Stomach (tissue), 4 donors: ENCODE data around the gene FAM171A1.

Experiments
- EP300 ChIP-seq: sonication (generic); formaldehyde crosslinking; IDR thresholded peaks from one replicate; pipeline ENCODE4 v1.6.1; 2017; ENCODE audit warnings: antibody characterized with exemption
- TF ChIP-seq, protein P1 (sequence below), 7 experiments: fragments of 450-650 bp in 4 of 7; fragments of 200-600 bp in 3 of 7; sonication (generic) in 3 of 7; IDR thresholded peaks; one replicate each; pipeline ENCODE4 v1.5.1; 2016 to 2019; ENCODE audit warnings: antibody characterized with exemption in 7 of 7, control low read depth in 2 of 7, mild to moderate bottlenecking in 1 of 7

DNA sequence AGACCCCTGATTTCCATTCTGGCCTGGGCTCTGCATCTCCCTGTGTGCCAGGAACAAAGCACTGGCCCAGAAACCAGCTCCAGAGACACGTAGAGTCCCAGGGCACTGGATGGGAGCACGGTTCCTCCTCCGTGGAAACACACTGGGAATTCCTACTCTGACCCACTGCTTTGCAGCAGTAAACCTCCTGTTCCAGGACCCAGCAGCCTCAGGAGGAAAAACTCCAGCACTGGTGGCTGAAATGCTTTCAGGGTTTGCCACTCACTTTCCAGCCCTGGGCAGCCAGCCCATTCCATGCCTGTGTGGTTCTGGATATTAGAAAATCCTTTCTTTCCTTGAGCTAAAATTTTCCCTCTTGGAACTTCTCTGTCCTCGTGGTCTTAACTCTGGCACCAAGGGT, 58.0 kb downstream of the FAM171A1 start:
- no peak for TF ChIP-seq EP300
- TF ChIP-seq, protein P1, sequence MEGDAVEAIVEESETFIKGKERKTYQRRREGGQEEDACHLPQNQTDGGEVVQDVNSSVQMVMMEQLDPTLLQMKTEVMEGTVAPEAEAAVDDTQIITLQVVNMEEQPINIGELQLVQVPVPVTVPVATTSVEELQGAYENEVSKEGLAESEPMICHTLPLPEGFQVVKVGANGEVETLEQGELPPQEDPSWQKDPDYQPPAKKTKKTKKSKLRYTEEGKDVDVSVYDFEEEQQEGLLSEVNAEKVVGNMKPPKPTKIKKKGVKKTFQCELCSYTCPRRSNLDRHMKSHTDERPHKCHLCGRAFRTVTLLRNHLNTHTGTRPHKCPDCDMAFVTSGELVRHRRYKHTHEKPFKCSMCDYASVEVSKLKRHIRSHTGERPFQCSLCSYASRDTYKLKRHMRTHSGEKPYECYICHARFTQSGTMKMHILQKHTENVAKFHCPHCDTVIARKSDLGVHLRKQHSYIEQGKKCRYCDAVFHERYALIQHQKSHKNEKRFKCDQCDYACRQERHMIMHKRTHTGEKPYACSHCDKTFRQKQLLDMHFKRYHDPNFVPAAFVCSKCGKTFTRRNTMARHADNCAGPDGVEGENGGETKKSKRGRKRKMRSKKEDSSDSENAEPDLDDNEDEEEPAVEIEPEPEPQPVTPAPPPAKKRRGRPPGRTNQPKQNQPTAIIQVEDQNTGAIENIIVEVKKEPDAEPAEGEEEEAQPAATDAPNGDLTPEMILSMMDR (IDR thresholded peaks at IDR 0.05) = no peak
